GM23338 (cell line): ENCODE results near the gene DNAL1. TPM values are rescaled to one million over a fixed set of nuclear protein-coding genes. Genes with fewer than 3 reads are reported as not detected.

ENCODE experiments used
- ATAC-seq: fragments of 200-7000 bp; cut with Tn5 transposase; 3 replicates; pipeline ENCODE4 v1.9.1; 2020
- DNase-seq: peaks from one replicate; pipeline ENCODE4 v3.0.0-alpha.2; 2015; ENCODE audit warnings: low spot score
- H2AFZ ChIP-seq: fragments of 200-600 bp; sonication (generic); 2 replicates; pipeline ENCODE4 v1.8.0; 2016; ENCODE audit warnings: antibody characterized with exemption, mild to moderate bottlenecking, moderate library complexity
- H3F3A ChIP-seq: fragments of 200-600 bp; sonication (generic); replicated peaks from 2 replicates; pipeline ENCODE4 v1.8.0; 2017; ENCODE audit warnings: antibody characterized with exemption, mixed run types, low read depth
- H3K27ac ChIP-seq: fragments of 200-600 bp; sonication (generic); 2 replicates; pipeline ENCODE4 v1.6.1; 2016; ENCODE audit warnings: low read depth
- H3K27me3 ChIP-seq: fragments of 200-600 bp; sonication (generic); 2 replicates; pipeline ENCODE4 v1.8.0; 2016; ENCODE audit warnings: mild to moderate bottlenecking, mixed run types, moderate library complexity; ENCODE audit not compliant: insufficient read depth
- H3K36me3 ChIP-seq: fragments of 200-600 bp; sonication (generic); 2 replicates; pipeline ENCODE4 v1.8.0; 2016; ENCODE audit warnings: mild to moderate bottlenecking; ENCODE audit not compliant: insufficient read depth
- H3K4me1 ChIP-seq: fragments of 200-600 bp; sonication (generic); 2 replicates; pipeline ENCODE4 v1.8.0; 2016; ENCODE audit warnings: mild to moderate bottlenecking, moderate library complexity; ENCODE audit not compliant: insufficient read depth
- H3K4me2 ChIP-seq: fragments of 200-600 bp; sonication (generic); 2 replicates; pipeline ENCODE4 v1.7.1; 2017; ENCODE audit warnings: mixed run types
- H3K4me3 ChIP-seq: fragments of 200-600 bp; sonication (generic); 2 replicates; pipeline ENCODE4 v1.6.1; 2016; ENCODE audit warnings: mixed run types
- H3K79me2 ChIP-seq: fragments of 200-600 bp; sonication (generic); replicated peaks from 2 replicates; pipeline ENCODE4 v1.8.0; 2017; ENCODE audit warnings: mild to moderate bottlenecking; ENCODE audit not compliant: insufficient read depth
- H3K9me2 ChIP-seq: fragments of 200-600 bp; sonication (generic); 2 replicates; pipeline ENCODE4 v1.8.0; 2017; ENCODE audit not compliant: insufficient read depth
- H4K20me1 ChIP-seq: fragments of 200-600 bp; sonication (generic); replicated peaks from 2 replicates; pipeline ENCODE4 v1.8.0; 2017; ENCODE audit warnings: mild to moderate bottlenecking; ENCODE audit not compliant: insufficient read depth
- H3K27ac Mint-ChIP-seq: 2 replicates; pipeline ENCODE4 v1.8.0; 2020; ENCODE audit warnings: inconsistent platforms, mild to moderate bottlenecking, moderate library complexity, mixed read lengths
- H3K27me3 Mint-ChIP-seq: 3 replicates; pipeline ENCODE4 v1.8.0; 2022; ENCODE audit warnings: low read depth, mild to moderate bottlenecking, moderate library complexity, mixed read lengths, inconsistent platforms; ENCODE audit not compliant: insufficient read depth, poor library complexity
- H3K36me3 Mint-ChIP-seq: 3 replicates; pipeline ENCODE4 v1.8.0; 2021; ENCODE audit warnings: low read depth, mild to moderate bottlenecking, inconsistent platforms, moderate library complexity, mixed read lengths
- H3K4me1 Mint-ChIP-seq: 3 replicates; pipeline ENCODE4 v1.8.0; 2020; ENCODE audit warnings: mild to moderate bottlenecking, inconsistent platforms, mixed read lengths
- H3K4me3 Mint-ChIP-seq: 3 replicates; pipeline ENCODE4 v1.8.0; 2021; ENCODE audit warnings: moderate library complexity, mild to moderate bottlenecking, inconsistent platforms, mixed read lengths
- H3K9me3 Mint-ChIP-seq: 3 replicates; pipeline ENCODE4 v1.8.0; 2020; ENCODE audit warnings: moderate library complexity, mild to moderate bottlenecking, inconsistent platforms, mixed read lengths
- CREB1 ChIP-seq: fragments of 250-450 bp; sonication (Bioruptor Pico); IDR thresholded peaks from 2 replicates; pipeline ENCODE4 v1.5.0; 2020; ENCODE audit warnings: low read depth, mild to moderate bottlenecking, moderate library complexity
- CTCF ChIP-seq, 2 experiments: fragments of 200-600 bp in 1 of 2; sonication (generic) in 1 of 2; conservative IDR thresholded peaks; 2 replicates each; pipeline versions ENCODE4 v1.5.1 to v1.6.1; 2016 to 2017; ENCODE audit warnings: antibody characterized with exemption in 2 of 2, low read depth in 2 of 2, mild to moderate bottlenecking in 2 of 2, moderate library complexity in 1 of 2
- ETS1 ChIP-seq: IDR thresholded peaks from 2 replicates; pipeline ENCODE4 v1.6.1; 2016; ENCODE audit warnings: antibody characterized with exemption
- EZH2 ChIP-seq: fragments of 200-600 bp; sonication (generic); IDR thresholded peaks from one replicate; pipeline ENCODE4 v1.8.0; 2017; ENCODE audit warnings: antibody characterized with exemption, mild to moderate bottlenecking, low read depth; ENCODE audit not compliant: unreplicated experiment
- EZH2phosphoT487 ChIP-seq: fragments of 200-600 bp; sonication (generic); IDR thresholded peaks from one replicate; pipeline ENCODE4 v1.8.1; 2018; ENCODE audit warnings: antibody characterized with exemption; ENCODE audit not compliant: unreplicated experiment
- JUNB ChIP-seq: IDR thresholded peaks from one replicate; pipeline ENCODE4 v1.6.1; 2016; ENCODE audit warnings: antibody characterized with exemption; ENCODE audit not compliant: unreplicated experiment
- NANOG ChIP-seq: IDR thresholded peaks from 2 replicates; pipeline ENCODE4 v1.6.1; 2016; ENCODE audit warnings: antibody characterized with exemption, borderline replicate concordance
- POLR2AphosphoS5 ChIP-seq: IDR thresholded peaks from 2 replicates; pipeline ENCODE4 v1.6.1; 2016; ENCODE audit warnings: antibody characterized with exemption, low read depth
- STAT1 ChIP-seq: IDR thresholded peaks from one replicate; pipeline ENCODE4 v1.6.1; 2016; ENCODE audit warnings: antibody characterized with exemption; ENCODE audit not compliant: unreplicated experiment
- ZNF114 ChIP-seq: fragments of 250-450 bp; sonication (Bioruptor Pico); IDR thresholded peaks from 2 replicates; pipeline ENCODE4 v1.5.0; 2020; ENCODE audit warnings: mild to moderate bottlenecking, moderate library complexity
- ZNF331 ChIP-seq: fragments of 250-450 bp; sonication (Bioruptor Pico); IDR thresholded peaks from 2 replicates; pipeline ENCODE4 v1.5.0; 2020; ENCODE audit warnings: low read depth, mild to moderate bottlenecking, moderate library complexity
- ZNF462 ChIP-seq: fragments of 250-450 bp; sonication (Bioruptor Pico); IDR thresholded peaks from 2 replicates; pipeline ENCODE4 v1.5.0; 2020; ENCODE audit warnings: mild to moderate bottlenecking, moderate library complexity
- polyA plus RNA-seq: library from polyadenylated mRNA; unstranded; fragments of >200 nt; fragmentation: Nextera tagmentation; extraction: Ambion mirVana; gene quantifications from 2 replicates; pipeline ENCODE4 v1.2.1, GENCODE V29; 2016
- total RNA-seq: library from RNA; depleted of rRNA; stranded (reverse); fragments of >200 nt; shearing (Covaris generic); gene quantifications from 2 replicates; pipeline ENCODE4 v1.2.3, GENCODE V29; 2014

Gene DNAL1
- total and polyA plus RNA-seq, 2 experiments from 2014 or later, result 7.6 to 29.3 TPM

- peaks cover 53% of the 10 kb centered on the region for H3K4me1 Mint-ChIP-seq
- no peaks in the 10 kb centered on the region for H3K9me2 ChIP-seq
- no peak for ATAC-seq
- H3K27ac Mint-ChIP-seq, result peak overlapping the region; percentile 57; the same call in 1 of the 2 replicates
- H3K4me3 ChIP-seq, result no peak overlapping the region
- DNase-seq, result no peak
- H3K4me3 Mint-ChIP-seq, result no peak overlapping the region
- peaks cover 38% of the 10 kb centered on the region for H3K4me1 ChIP-seq
- TF ChIP-seq ZNF331 (CRISPR knock-in tag) (no peak), POLR2AphosphoS5 (no peak), ZNF114 (no peak), CREB1 (no peak), NANOG (no peak), ETS1 (no peak), EZH2phosphoT487 (no peak), CTCF (conservative IDR thresholded peaks at IDR 0.05; ENCODE audit: low read depth in 2 of 2) (no peak), EZH2 (no peak), JUNB (no peak), ZNF462 (CRISPR knock-in tag) (no peak), STAT1 (no peak)
- no peaks in the 10 kb centered on the region for H3K9me3 Mint-ChIP-seq
- H3K4me2 ChIP-seq, result peak overlapping the region; percentile 45; the same call in 1 of the 2 replicates
- peaks cover 26% of the 10 kb centered on the region for H3K36me3 Mint-ChIP-seq
- H3K36me3 ChIP-seq, result no peaks in the 10 kb centered on the region
- peaks cover 18% of the 10 kb centered on the region; the same call in 1 of the 2 replicates for H3F3A ChIP-seq
- 0 out of 2 replicates have a peak overlapping the region, but pooled peaks have one; percentile 43 for H3K27ac ChIP-seq
- H4K20me1 ChIP-seq, result no peaks in the 10 kb centered on the region
- no peak overlapping the region for H2AFZ ChIP-seq
- H3K79me2 ChIP-seq, result no peaks in the 10 kb centered on the region
- H3K27me3 ChIP-seq, result 0 out of 2 replicates have a peak, but pooled peaks cover 1% of the 10 kb centered on the region
- H3K27me3 Mint-ChIP-seq, result peaks cover 13% of the 10 kb centered on the region
These were observed 78.6 kb downstream of the DNAL1 start for GRCh38 chr14:73723406-73723796.
